Neural progenitor cell (in vitro differentiated cells): ENCODE data around the gene NRG3.

Experiments used
- CTCF ChIP-seq: fragments of 200-600 bp; sonication (generic); IDR thresholded peaks from 2 replicates; pipeline ENCODE4 v1.5.1; 2017; ENCODE audit warnings: antibody characterized with exemption, mild to moderate bottlenecking
- EZH2 ChIP-seq: fragments of 200-600 bp; sonication (generic); IDR thresholded peaks from 2 replicates; pipeline ENCODE4 v1.6.1; 2017; ENCODE audit warnings: antibody characterized with exemption, mild to moderate bottlenecking, moderate library complexity
- EZH2phosphoT487 ChIP-seq: fragments of 200-600 bp; sonication (generic); IDR thresholded peaks from 2 replicates; pipeline ENCODE4 v1.6.1; 2017; ENCODE audit warnings: antibody characterized with exemption

- TF ChIP-seq CTCF (no peak), EZH2 (no peak), EZH2phosphoT487 (no peak)
Measured at GRCh38 chr10:81900989-81901388, 26.0 kb downstream of the NRG3 start.
